Inflammatory macrophage (primary cell): Measurements from ENCODE around the gene GNG7.
"Not testable (repeated sequence)": the region's sequence is repeated elsewhere in the genome, so short reads cannot be mapped to it uniquely, and the experiment has no call there.

Experiments
- DNase-seq, 2 donors: peaks; one replicate each; pipeline ENCODE4 v3.0.0-alpha.2; 2020 to 2022

GNG7 gene

DNA sequence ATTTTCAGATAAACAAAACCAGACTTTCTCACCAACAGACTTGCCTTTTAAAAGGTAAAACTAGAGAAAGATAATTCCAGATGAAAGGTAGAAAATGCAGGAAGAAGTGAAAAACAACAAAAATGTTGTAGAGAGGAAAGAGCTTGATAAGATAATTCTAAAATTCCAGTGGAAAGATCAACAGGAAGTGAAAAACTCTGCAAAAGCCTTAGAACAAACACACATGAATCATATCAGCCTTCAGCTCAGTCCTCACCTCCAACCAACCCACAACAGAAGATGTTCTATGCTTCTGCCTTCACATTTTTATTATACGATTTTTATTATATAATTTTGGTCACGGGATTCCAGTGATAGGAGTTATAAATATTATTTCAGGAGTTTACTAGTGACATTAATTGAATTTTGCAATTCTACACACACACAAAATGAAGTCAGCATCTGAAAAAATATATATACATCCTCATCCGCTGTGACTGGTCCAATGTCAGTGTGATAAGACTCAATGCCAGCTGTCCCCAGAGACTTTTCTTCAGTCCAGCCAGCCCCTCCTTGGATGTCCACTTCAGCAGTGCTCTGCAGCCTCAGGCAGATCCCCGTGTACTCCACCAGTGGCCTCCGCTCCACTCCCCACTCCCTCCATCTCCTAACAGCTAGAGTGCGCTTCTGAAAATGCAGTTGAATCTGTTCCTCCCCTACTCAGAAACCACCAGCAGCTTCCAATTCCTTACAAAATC, 168.6 kb downstream of the GNG7 start:
- DNase-seq = no peak

DNA sequence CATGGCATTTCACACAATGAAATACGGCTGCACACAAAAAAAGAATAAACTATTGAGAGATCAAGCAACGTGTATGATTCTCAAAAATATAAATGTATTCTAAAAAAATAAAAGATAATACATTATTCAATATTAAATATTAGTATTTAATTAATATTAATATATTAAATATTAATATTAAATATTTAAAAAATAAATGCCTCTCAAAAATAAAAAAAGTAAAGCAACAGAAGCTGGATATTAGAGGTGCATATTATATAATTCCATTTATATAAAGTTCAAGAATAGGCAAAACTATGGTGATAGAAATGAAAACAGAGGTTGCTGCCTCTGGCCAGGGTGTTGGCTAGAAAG, 169.4 kb downstream of the GNG7 start:
- no peak for DNase-seq

DNA sequence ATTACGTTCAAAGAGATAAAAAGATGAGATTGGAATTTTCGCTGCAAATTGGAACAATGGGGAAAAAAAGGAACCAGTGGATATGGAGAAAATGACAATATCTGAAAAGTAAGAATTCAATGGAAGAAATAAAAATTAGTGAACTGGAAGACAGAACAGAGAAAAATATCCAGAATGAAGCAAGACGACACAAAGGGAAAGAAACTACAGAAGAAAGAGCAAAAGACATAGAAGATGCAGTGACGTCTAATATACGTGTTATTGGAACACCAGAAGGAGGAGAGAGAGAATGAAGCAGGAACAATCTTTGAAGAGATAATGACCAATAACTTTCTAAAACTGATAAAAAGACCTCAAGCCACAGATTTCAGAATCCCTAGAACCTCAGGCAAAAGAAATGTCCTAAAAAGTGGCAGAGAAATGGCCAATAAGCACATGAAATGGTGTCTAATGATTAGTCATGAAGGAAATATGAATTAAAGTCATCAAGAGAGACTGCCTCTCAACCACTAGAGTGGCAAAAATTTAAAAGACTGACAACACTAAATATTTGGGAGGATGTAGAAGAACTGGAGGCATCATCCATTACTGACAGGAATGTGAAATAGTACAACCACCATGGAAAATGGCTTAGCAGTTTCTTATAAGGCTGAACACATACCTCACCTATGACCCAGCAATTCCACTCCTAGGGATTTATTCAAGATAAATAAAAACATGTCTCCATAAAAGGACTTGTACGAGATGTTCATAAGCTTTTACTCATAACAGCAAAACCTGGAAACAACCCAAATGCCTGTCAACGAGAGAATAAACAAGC, 170.0 kb downstream of the GNG7 start:
- no peak for DNase-seq

DNA sequence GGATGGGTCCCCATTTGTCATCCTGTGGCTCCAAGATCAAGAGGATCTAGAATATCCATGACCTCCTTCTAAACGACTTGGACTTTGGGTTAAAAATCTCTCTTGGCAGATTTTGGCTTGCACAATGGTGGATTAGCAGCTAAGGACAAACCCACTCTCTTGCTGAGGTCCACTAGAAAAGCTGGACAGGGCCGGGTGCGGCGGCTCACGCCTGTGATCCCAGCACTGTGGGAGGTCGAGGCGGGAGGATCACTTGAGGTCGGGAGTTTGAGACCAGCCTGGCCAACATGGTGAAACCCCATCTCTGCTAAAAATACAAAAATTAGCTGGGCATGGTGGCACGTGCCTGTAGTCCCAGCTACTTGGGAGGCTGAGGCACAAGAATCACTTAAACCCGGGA, 172.6 kb downstream of the GNG7 start:
- not testable (repeated sequence) for DNase-seq

DNA sequence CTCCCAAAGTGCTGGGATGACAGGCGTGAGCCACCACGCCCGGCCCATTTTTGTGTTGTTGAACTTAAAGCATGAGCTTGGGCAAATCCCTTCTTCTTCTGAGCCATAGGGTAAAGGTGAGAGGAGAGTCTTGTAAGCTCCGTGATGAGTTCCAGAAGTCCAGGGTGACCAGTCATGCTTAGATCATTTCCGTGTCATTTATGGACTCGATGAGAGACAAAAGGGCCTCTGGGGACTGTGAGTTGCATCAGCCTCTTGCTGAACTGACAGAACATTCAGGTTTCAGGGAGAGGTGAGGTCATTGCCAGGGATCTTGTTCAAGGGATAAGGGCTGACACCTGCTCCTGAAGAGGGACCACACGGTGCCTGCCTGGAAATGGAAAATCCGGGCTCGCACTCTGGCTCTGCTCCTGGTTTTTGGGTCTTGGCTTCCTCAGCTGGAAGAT, 173.0 kb downstream of the GNG7 start:
- no peak for DNase-seq

DNA sequence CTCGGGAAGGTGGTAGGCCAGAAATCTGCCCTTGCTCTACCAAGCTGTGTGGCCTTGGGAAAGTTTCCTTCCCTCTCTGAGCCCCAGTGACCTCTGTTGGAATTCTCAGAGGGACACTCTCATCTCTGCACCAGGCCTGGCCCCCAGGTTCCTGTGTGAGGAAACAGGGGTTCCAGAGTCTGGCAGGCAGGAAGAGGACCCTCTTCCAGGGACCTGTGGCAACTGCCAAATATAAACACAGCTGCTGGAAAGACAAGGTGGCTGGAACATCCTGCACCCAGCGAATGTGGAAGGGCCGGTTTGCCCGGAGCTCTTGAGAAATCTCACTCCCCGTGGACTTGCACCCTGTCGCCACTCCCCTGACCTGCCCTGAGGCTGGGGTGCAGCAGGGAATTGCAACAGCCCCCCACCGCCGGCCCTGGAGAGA, 173.8 kb downstream of the GNG7 start:
- DNase-seq = no peak

DNA sequence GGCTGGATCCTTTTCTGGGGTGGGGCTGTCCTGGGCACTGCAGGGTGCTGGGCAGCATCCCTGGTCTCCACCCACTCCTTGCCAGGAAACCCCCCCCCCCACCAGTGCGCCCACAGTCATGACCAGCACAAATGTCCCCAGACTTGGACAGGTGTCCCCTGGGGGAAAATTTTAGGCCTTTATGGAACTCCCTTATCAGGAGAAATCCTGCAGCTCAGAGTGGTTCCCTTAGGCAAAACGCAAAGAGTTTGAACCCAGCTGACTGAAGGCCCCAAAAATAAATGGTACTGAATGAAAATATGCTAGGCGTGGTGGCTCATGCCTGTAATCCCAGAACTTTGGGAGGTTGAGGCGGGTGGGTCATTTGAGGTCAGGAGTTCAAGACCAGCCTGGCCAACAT, 174.8 kb downstream of the GNG7 start:
- no peak for DNase-seq

DNA sequence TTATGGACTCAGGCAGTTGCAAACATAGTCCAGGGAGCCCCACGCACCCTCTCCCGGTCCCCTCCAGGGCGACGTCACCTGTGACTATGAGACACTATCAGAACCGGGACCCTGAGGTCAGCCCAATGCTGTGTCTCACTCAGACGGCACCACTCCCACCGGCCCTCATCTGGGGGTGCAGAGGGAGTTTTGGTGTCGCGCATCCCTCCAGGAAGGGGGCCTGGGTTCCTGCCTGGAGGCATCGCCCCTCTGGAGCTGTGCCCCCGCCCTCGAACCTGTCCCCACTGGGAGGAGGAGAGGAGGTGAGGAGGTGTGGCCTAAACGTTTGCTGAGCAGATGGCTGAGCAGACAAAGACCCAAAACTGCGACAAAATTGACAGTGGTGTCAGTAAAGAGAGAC, 175.3 kb downstream of the GNG7 start:
- DNase-seq = no peak

DNA sequence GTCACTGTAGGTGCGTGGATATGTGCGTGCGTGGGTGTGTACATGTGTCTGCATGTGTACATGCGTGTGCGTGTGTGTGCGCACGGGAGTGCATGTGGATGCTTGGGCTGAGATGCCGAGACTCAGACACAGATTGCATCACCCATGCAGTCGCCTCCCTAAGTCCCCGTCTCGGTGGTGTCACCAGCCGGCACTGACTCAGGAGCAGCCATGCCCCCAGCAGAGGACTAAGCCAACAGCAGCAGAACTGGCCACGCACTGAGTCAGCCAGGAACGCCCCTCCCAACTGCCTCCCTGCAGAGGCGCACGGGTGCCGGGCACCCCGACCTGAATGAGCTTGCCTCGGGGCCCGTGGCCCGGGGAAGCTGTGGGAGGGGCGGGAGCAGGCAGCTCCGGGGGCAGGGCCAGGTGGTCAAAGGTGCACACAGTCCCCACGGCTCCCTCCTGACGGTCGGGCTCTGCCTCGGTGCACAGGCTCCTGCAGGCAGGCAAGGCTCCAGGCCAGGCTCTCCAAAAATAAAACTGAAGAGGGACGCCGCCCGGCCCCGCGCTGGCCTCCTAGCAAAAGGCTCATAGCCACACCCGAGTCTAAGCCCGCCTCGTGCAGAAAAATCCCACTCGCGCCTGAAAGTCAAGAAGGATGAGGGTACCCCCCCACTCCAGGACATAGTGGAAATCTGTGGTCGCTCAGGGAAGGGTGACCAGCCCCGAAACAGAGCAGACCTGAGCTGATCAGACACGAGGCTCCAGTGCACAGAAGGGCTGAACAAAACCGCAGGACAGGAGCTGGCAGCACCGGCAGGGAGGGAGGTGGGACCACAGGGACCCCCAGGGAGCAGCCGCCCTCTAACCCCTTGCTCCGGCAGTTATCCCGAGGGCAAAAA, 177.4 kb downstream of the GNG7 start:
- no peak for DNase-seq

DNA sequence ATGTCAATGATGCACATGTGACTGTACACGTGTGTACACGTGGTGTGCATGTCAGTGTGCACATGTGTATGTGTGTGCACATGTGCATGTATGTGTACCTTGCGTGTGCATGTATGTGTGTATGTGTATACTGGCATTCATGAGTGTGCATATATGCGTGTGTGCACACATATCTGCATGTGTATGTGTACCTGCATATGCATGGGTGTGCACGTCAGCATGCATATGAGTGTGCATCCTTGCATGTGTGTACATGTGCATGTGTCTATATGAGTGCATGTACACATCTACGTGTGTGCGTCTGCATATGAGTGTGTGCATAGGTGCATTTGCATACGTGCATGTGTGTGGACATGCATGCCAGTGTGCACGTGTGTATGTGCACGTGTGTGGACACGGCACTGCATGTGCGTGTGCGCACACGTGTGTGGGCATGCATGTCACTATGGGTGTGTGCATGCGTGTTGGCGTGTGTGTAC, 178.1 kb downstream of the GNG7 start:
- DNase-seq = no peak

DNA sequence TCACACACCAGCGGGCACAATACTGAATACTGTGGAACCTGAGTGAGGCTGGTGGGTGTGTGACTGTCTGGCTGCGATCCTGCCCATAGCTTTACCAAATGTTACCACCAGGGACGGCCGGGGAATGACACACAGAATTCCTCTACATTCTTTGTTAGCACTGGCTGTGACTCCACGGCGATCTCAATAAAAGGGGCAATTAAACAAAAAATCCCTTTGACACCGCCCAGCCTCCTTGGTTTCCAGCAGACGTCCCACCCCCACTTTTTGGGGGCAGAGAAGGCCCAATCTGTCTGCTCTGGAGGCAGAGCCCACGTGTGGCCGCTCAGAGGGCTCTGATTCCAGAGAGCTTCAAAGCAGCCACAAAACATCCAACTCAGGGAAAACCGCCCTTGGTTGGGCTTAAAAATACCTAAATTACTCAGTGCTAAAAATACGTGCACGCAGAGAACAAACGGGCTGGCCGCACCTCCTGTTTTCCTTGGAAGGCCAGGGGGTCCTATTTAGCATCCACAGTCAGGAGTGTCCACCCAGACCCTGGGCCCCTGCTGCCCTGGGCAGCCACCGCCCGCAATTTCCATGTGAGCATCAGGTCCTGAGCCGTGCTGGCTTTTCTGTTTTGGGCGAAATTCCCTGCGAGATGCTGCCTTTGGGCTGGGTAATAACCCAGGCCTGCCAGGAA, 178.7 kb downstream of the GNG7 start:
- no peak for DNase-seq

DNA sequence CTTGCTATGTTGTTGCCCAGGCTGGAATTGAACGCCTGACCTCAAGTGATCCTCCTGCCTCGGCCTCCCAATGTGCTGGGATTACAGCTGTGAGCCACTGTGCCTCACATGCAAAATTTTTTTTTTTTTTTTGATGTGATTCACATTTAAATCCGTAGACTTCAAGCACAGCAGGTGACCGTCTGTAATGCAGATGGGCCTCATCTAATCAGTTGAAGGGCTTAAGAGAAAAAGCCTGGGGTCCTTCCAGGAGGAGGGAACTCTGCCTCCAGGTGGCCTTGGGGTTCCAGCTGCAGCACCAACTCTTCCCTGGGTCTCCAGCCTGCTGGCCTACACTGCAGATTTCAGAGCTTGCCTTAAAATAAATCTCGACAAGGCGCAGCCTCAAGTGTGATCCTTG, 183.0 kb downstream of the GNG7 start:
- DNase-seq = no peak

DNA sequence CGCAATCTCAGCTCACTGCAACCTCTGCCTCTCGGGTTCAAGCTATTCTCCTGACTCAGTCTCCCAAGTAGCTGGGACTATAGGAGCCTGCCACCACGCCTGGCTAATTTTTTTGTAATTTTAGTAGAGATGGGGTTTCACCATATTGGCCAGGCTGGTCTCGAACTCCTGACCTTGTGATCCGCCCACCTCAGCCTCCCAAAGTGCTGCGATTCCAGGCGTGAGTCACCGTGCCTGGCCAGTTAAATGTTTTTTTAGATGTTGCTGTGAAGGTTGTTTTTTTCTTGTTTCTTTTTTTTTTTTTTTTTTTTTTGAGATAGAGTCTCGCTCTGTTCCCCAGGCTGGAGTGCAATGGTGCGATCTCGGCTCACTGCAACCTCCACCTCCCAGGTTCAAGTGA, 183.6 kb downstream of the GNG7 start:
- DNase-seq = not testable (repeated sequence)

DNA sequence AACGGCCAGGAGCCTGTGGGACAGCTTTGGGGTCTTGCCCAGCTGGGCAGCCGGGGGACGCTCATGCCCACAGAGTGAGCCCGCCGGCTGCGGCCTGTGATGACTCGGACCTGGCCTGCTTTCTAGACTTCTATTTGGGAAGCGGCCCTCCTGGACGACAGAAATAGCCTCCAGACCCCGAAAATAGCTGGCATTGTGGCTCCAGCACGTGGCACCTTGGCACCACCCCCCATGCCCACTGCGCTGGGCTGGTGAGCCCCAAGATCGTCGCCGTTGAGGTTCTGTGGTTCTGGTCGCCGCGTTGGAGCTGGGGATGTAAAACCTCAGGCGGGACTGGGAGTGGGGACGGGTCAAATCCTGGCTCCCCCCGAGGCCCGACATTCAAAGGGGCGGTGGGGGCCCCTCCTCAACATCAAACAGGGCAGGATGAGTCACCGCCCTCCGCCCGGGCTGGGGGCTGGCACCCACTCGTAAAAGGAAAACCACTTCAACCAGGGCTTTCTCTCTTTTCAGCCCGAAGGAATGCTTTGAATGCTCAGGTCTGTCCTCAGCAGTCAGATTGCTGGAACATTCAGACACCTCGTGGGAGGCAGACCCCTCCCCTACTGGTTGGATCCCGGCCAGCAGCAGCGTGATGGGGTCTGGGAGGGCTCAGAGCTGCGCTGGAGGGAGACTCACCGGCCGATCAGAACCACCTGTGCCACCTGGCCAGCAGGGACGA, 184.5 kb downstream of the GNG7 start:
- no peak for DNase-seq

DNA sequence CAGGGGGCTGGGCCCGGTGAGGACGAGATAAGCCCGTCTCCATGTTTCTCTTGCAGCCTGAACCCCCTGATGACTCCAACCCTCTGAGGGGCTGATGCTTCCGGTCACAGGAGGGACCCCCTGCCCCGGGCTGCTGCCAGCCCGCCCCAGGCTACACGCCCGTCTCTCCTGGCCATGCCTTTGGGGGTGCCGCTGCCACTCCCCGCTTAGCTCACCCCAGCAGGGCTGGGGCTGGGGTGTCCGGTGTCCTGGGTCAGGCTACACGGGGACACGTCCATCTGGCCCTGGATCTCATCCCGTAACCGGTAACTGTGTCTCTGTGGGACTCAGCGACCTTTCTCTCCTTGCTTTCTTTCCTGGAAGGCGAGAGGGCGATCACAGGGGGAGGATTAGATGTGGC, 185.8 kb downstream of the GNG7 start:
- no peak for DNase-seq

DNA sequence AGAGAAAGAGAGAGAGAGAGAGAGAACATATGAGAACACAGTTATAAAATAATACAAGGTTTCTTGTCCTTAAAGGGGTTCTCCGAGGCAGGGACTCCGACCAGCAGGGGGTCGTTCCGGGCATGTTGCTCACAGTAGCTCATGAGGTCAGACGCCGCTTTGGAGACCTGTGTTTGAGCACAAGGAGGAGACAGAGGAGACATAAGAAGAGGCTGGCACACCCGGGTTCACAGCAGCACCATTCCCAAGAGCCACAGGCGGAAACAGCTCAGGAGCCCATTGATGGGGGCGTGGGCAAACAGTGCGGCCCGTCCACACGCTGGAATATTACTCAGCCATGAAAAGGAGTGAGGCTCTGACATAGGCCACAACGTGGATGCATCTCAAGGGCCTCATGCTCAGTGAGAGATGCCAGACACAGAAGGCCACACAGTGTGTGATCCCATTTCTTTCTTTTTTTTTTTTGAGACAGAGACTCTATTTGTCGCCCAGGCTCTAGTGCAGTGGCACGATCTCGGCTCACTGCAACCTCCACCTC, 187.4 kb downstream of the GNG7 start:
- no peak for DNase-seq

DNA sequence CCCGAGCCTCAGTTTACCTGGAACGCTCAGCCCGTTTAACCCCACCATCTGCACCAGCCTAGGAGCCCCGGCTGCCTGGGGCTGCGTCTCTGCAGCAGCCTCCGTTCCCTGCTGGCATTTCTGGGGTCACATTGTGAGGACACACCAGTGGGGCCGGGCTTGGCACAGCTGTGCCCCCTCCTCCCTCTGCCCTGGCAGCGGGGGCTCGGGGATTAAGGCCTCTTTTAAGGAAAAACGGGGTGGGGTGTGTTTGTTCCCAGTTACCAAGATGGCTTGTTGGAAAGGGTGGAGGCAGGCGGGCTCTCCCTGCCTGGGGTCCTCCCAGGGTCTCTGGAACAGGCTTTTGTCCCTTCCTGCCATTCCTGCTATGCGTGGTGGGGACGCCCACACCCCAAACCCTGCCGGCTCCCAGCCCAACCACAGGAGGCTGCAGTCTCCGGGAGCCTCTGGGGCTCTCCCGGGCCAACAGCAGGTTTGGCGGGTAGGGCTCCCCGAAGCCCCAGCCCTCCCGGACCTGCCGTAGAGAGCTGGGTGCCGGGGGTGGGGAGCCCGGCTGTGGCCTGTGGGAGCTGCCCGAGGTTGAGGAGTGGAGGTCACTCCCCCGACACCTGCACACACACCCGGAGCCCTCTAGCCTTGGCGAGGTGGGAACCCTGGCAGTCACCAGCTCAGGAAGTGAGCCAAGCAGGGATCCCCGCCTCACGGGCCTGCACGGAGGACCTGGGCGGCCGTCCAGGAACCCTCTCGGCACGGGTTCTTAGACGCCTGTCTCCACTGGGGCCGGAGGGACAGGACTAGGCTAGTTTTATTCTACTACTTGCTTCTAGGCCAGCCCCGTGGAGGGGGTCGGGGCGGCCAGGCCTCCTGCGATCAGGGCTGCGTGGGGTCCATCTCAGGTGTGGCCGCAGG, 189.7 kb downstream of the GNG7 start:
- no peak for DNase-seq

DNA sequence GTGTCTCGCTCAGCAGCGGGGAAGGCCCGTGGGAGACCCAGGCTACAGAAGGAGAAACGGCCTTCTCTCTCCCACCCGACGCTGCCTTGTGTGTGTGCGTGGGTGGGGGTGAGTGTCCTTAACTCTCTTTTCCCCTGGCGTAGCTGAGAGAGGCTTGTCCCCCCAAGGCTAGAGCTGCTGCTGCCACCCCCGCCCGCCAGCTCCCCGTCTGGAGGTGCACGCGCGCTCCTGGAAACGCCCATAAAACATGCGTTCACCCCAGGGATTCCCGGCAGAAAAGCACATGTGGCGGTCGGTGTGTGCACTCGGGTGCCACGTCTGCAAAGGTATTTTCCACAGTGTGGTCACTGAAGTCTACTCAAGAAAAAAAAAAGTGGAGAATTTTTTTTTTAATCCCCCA, 190.5 kb downstream of the GNG7 start:
- DNase-seq = no peak

DNA sequence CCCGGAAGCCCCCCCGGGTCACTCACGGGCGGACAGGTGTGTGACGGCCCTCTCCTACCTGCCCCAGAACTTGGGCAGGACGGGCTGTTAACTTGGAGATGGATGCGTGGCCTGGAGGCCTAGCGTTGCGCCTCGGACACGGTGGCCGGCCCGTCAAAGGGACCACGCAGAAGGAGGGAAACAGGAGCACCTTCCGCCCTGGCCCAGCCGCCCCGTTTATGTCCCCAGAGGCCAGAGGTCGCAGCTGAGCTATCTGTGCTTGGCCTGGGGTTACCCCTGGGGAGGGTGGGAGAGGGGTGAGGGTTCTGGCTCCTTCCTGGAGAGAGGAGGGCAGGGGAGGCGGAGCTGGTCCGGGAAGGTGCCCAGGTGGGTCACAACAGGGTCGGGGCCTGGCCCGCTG, 190.9 kb downstream of the GNG7 start:
- no peak for DNase-seq

DNA sequence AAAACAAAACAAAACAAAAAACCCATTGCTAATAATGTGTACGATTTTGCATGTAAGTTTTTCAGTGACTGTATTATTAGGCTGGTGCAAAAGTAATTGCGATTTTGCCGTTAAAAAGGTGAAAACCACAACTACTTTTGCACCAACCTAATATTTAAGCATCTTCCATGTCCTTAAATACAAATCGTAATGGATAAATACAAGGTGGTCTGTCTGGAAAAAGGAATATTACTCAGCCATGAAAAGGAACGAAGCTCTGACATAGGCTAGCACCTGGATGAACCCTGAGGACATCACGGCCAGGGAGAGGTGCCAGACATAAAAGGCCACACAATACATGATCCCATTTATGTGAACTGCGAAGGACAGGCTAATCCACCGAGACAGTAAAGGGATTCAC, 193.4 kb downstream of the GNG7 start:
- DNase-seq = no peak
